Fibroblast of peridontal ligament (primary cell): ENCODE measurements around the gene ULK1.

Experiments used
- DNase-seq: peaks from one replicate; pipeline ENCODE4 v3.0.0-alpha.2; 2010; ENCODE audit errors: extremely low read depth

The ULK1 gene

DNA sequence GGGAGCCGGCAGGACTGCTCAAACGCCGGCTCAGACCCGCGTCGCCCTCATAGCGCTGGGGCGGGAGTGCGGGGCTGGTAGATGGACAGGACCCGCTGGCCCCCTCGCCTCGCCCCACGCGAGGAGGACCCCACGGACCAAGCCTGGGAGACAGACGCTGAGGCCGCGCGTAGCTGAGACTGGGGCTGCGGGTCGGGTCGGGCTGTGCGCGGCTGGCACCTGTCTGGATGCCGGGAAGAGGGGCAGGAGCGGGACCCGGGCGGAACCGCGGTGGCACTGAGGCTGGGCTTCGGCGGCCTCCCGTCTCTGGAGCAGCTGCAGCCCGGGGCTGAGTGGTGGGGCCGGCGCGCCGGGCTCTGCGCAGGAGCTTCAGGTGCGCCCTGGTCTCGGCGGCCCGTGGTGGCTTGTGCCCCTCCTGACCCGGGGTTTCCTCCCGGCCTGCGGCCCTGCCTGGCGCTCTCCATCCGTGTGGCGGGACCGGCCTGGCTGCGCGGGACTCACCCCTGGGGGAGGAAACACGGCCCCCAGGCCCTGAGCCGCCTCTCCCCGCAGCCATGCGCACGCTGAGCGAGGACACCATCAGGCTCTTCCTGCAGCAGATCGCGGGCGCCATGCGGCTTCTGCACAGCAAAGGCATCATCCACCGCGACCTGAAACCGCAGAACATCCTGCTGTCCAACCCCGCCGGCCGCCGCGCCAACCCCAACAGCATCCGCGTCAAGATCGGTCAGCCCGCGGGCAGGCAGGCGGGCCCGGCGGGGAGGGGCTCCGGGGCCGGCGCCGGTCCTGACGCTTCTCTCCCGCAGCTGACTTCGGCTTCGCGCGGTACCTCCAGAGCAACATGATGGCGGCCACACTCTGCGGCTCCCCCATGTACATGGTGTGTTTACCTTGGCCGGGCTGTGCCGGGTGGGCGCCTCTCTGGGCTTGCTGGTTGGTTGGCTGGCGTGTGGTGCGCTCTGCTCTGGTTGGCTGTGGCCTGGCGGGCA is 14.0 kb downstream of the ULK1 start:
- no peak for DNase-seq

DNA sequence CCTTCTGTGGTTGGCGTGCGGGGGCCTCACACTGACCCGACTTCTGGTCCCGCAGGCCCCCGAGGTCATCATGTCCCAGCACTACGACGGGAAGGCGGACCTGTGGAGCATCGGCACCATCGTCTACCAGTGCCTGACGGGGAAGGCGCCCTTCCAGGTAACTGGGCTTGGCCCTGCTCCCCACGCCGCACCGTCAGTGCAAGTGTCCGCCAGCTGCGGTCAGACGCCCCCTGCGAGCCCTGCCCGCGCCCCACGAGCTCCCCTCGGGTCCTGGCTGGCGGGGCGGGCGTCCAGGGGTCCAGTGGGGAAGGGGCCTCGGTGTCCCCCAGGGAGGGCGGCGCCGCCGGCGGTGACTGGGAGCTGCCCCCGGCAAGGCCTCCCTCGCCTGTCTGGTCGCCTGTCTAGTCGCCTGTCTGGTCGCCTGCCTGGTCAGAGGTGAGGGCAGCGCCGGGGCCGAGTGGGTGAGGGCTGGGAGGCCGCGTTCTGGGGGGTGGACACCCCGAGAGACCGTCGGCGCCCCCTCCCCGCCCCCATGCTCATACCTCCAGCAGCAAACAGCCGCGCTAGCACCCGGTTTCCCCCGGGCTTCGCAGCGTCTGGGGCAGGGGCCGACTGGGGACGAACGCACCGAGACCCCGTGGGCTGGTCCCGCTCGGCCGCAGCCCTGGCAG is 14.8 kb downstream of the ULK1 start:
- DNase-seq, result no peak

DNA sequence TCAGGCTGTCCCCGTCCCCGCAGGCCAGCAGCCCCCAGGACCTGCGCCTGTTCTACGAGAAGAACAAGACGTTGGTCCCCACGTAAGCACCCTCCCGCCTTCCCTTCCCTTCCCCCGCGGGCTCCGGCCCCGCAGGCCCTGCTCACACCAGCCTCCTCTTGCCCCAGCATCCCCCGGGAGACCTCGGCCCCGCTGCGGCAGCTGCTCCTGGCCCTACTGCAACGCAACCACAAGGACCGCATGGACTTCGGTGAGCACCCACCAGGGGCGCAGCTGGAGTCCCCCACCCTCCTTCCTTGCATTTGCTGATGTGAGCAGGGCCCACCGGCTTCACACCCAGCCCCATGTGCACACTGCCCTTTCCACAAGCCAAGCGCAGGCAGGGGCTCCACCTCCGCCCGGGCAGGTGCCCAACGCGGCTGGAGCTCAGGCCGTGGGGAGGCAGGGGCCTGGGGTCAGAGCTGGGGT is 15.4 kb downstream of the ULK1 start:
- DNase-seq, result no peak

DNA sequence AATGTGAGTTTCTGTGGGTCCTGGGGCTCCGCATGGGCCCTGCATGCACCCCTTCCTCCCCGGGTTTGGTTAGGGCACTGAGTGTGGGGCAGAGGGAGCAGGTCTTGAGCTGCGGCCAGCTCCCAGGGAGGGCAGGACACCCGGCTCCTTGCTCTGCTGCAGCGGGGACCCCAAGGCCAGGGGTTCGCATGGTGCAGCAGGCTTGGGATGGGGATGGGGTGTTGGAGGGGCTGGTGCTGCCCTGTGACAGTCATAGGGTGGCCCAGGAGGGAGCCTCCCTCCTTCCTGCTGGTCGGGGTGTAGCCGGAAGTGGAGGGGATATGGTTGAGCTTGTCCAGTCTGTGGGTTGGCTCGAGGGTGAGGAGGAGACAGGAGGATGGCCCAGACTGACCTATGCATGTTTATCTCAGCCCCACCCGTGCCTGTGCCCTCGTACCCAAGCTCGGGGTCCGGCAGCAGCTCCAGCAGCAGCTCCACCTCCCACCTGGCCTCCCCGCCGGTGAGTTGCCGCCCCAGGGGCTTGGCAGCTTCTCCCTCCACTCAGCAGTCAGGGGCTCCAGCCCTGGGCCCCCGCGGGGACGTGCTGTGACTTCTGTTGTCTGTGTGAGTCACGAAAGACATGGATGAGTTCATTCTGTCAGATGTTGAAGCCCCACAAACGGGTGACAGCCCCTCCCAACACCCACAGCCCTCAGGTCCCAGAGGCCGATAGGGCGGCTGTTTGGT is 16.0 kb downstream of the ULK1 start:
- DNase-seq, result no peak

DNA sequence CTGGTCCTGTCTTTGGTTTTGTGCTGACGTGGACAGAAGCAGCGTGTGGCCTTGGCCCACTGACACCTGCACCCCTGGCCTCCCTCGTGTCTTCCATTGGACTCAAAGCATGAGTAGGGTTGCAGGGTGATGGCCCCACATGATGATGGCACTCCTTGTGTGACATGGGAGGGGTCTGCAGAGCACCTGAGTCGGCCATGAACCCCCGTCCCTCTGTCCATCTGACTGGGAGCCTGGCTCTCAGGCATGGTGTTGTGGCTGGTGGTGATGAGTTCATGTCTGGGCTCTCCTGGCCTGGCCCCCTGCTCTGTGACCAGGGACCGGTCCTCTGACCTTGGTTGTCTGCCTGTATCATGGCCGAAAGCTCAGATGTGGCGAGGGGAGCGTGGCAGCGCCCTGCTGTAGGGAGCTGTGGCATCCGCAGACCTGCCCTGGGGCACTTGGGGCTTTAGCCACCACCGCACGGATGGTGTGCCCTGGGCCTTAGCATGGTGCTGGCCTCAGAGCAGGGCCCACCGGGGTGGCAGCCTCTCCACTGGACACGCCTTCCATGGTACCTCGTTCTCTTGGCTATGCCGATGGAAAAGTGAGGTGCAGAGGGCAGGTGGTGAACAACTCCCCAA is 16.7 kb downstream of the ULK1 start:
- DNase-seq, result no peak

DNA sequence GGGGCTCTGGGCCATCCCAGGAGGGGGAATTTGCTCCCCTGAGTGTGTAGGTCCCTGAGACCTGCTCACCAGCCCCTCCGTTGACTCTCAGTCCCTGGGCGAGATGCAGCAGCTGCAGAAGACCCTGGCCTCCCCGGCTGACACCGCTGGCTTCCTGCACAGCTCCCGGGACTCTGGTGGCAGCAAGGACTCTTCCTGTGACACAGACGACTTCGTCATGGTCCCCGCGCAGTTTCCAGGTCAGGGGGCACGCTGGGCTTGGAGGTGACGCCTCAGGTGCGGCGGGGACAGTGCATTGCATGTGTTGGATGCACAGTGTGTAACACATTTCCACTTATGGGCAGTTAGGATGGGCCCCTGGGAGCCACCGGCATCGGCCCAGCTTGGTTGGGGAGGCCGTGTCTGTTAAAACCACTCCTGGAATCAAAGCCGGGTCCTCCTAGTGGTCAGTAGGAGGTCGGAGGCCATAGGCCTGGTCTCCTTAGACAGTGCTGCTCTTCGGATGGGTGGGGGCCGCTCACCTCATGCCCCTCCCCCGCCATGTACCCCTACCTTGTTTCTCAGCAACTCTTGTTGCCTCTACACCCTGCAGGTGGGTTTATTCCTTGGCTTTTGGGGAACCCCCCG is 17.5 kb downstream of the ULK1 start:
- no peak for DNase-seq

DNA sequence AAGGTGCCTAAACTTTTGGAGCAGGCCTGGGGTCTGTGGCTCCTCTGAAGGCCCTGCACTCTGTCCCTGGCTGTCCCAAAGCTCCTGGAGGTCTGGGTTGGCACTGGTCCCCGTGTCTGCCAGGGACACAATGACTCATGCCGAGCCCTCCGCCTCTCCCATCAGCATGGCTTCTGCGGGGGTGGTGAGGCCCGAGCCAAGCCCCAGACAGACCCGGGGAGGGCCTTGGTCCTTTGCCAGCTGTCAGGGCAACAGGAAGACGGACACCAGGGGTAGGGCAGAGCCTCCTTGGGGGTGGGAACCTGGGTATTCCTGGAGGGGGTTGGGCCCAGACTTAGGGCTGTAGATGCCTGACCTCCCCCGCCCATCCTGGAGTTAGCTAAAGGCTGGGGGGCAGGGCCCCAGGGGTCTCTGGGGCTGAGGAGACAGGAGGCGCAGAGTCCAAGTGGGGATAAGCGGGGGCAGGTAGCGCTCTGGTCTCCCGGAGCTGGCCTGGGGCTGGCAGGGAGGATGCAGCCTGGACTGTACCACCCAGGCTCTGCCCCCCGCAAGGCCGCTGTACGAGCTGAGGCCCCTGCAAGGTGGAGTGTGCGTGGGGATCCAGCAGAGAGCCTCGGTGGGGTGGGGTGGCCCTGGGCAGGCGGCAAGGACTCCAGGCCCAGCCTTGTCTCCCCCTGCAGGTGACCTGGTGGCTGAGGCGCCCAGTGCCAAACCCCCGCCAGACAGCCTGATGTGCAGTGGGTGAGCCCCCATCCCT is 18.3 kb downstream of the ULK1 start:
- DNase-seq, result peak; percentile 44

DNA sequence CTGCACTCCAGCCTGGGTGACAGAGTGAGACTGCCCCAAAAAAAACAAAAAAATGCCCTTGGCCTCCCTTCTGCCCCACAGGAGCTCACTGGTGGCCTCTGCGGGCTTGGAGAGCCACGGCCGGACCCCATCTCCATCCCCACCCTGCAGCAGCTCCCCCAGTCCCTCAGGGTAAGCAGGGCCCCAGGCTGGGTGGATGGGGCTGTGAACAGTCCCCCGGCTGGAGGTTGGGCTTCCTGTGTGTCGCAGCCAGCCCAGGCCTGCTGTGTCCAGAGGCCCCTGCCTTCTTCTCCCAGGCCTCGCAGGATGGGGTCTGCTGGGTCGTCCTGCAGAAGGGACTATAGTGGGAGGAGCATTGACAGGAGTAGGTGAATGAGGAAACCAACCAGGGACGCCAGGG is 19.2 kb downstream of the ULK1 start:
- no peak for DNase-seq

DNA sequence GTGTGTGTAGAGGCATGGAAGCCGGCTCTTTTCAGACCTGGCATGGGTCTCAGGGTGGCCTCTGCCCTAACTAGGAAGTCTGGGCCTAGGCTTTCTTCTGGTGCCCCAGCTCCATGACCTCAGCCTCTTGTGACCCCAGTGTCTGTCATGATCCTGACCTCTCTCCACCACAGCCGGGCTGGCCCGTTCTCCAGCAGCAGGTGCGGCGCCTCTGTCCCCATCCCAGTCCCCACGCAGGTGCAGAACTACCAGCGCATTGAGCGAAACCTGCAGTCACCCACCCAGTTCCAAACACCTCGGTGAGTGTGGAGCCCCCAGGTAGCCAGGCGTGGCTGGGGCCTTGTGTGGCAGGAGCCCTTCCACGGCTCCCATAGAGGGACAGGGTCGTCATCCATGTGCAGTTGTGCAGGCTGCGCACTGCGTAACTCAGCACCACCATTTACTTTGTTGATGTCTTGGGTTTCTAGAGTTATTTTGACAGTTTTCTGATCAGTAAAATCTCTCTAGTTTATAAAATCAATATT is 19.8 kb downstream of the ULK1 start:
- no peak for DNase-seq

DNA sequence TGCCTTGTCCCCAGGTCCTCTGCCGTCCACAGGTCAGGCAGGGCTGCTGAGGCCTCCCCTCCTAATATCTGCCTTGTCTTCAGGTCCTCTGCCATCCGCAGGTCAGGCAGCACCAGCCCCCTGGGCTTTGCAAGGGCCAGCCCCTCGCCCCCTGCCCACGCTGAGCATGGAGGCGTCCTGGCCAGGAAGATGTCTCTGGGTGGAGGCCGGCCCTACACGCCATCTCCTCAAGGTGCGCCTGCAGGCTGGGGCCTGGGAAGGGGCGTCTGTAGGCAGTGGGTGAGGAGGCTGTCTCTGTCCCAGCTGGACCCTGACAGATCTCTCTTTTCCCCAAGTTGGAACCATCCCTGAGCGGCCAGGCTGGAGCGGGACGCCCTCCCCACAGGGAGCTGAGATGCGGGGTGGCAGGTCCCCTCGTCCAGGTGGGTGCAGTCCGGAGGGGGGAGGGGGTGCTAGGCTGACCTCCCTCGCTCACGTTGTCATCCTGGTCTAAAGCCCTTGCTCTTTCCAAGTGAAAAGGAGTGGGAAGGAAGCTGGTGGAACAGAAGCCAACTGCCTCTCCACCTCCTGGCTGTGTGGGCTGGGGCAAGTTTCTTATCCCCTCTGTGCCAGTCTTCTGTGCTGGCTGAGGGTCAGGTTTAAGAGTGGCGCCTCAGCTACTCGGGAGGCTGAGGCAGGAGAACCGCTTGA is 20.7 kb downstream of the ULK1 start:
- DNase-seq, result no peak

DNA sequence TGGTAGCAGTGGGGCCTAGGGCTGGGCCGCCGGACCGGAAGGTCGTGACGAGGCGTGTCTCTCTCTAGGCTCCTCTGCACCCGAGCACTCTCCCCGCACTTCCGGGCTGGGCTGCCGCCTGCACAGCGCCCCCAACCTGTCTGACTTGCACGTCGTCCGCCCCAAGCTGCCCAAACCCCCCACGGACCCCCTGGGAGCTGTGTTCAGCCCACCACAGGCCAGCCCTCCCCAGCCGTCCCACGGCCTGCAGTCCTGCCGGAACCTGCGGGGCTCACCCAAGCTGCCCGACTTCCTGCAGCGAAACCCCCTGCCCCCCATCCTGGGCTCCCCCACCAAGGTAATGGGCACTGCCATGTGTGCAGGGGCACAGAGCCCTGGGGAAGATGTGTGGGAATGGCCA is 21.4 kb downstream of the ULK1 start:
- no peak for DNase-seq

DNA sequence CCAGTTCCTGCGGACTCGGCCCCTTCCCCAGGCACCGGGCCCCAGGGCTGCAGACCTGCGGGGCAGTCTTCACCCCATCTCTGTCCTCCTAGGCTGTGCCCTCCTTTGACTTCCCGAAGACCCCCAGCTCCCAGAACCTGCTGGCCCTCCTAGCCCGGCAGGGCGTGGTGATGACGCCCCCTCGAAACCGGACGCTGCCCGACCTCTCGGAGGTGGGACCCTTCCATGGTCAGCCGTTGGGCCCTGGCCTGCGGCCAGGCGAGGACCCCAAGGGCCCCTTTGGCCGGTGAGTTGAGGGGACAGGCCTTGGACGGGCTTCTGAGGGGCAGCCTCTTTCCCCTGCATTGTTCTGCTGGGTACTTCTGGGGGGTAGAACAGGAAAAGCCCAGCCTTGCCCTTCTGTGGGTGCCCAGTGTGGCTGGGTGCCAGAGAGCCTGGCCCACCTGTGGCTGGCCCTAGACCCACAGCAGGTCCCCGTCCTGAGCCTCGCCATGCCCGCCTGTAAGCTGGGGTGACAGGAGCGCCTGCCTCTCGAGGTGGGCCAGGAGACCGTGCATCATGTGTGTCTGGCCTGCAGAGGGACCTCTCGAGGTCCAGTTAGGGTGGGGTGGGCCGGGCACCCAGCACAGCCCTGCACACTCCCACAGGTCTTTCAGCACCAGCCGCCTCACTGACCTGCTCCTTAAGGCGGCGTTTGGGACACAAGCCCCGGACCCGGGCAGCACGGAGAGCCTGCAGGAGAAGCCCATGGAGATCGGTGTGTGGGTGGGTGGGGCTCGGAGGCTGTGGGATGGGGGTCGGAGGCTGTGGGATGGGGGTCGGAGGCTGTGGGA is 22.1 kb downstream of the ULK1 start:
- no peak for DNase-seq

DNA sequence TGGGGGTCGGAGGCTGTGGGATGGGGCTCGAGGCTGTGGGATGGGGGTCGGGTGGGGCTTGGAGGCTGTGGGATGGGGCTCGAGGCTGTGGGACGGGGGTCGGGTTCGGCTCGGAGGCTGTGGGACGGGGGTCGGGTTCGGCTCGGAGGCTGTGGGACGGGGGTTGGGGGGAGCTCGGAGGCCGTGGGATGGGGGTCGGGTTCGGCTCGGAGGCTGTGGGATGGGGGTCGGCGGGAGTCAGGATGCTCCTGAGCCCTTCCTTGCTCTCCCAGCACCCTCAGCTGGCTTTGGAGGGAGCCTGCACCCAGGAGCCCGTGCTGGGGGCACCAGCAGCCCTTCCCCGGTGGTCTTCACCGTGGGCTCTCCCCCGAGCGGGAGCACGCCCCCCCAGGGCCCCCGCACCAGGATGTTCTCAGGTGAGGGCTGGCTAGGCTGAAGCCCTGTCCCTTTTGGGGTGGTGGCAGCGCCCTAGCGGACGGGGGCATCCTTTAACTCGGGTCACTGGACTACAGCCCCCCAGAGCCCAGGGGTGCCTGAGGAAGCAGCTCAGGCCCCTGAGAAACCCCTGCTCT is 22.8 kb downstream of the ULK1 start:
- DNase-seq, result no peak

DNA sequence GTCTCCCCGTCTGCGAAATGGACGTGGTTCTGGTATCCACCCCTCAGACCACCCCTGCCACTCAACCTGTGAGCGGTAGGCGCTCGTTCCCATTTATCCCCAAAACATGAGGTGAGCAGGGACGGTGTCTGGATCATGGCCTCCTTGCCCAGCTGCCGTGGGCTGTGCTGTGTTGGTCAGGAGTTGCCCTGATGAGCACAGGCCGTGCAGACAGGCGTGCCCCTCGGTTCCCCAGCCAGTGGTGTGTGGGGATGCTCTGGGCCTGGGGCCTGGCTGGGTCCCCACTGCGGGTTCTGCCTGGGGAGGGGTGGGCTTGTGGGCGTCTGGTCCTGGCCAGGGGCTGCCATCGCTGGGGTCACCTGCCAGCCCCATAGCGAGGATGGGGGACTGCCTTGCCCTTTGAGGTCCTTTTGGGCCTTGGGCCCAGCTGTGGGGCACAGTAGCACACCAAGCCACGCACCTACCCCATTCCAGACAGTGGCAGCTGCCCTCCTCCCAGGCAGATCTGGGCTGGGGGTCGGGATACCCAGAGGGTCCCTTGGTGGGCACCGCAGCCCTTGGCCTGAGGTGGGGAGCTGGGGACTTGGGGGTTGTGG is 23.4 kb downstream of the ULK1 start:
- DNase-seq, result no peak

DNA sequence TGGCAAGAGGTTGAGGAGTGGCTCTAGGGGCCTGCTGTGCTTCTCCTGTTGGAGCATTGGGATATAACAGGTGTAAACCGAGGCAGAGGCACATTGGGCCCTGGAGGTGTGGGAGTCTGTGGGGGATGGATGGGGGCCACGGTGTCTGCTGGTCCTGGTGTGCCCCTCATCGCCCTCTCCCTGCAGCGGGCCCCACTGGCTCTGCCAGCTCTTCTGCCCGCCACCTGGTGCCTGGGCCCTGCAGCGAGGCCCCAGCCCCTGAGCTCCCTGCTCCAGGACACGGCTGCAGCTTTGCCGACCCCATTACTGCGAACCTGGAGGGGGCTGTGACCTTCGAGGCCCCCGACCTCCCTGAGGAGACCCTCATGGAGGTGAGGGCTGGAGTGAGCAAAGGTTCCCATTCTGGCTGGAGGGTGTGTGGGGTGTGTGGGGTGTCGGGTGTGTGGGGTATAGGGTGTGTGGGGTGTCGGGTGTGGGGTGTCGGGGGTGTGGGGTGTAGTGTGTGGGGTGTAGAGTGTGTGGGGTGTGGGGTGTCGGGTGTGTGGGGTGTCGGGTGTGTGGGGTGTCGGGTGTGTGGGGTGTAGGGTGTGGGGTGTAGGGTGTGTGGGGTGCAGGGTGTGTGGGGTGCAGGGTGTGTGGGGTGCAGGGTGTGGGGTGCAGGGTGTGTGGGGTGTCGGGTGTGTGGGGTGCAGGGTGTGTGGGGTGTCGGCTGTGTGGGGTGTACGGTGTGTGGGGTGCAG is 24.1 kb downstream of the ULK1 start:
- DNase-seq, result no peak

DNA sequence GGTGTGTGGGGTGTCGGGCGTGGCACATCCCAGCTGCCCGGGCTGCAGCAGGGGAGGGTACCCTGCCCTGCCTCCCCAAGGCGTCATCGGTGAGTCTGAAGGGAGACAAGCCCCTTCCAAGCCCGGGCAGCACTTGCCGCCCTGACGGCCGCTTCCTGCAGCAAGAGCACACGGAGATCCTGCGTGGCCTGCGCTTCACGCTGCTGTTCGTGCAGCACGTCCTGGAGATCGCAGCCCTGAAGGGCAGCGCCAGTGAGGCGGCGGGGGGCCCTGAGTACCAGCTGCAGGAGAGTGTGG is 24.6 kb downstream of the ULK1 start:
- no peak for DNase-seq

DNA sequence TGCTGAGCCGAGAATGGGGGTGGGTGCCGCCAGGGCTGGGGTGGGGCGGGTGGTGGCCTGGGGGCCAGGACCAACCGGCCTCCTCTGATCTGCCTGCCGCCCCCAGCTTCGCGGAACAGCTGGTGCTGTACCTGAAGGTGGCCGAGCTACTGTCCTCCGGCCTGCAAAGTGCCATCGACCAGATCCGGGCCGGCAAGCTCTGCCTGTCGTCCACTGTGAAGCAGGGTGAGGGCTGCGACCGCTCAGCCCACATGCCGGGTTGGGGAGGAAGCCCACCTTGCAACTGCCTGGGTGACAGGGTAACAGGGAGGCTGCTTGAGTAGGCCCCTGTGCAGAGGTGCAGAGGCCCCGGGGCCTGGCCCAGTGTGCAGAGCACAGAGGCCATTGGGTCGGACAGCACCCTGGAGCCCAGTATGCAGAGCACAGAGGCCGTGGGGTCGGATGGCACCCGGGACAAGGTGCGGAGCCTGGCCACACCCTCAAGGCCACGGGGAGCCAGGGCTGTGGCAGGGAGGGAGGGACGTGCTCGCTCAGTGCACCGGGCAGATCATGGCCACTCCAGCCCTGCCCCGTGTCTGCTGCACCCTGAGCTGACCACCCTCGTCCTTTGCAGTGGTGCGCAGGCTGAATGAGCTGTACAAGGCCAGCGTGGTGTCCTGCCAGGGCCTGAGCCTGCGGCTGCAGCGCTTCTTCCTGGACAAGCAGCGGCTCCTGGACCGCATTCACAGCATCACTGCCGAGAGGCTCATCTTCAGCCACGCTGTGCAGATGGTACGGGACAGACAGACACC is 25.1 kb downstream of the ULK1 start:
- no peak for DNase-seq
